ENCODE measurements around the gene SERINC3.
A peak's percentile ranks its signal among the peaks of the same experiment; 100 is the strongest.
"Not testable (repeated sequence)": the region's sequence is repeated elsewhere in the genome, so short reads cannot be mapped to it uniquely, and the experiment has no call there.

Gene SERINC3

GRCh38 chr20:44494681-44495080 lies 27.2 kb downstream of the SERINC3 start:
- DNase-seq (ENCODE audit: low read depth in 1 of 2, low spot score in 1 of 2), result no peak

- no peak for DNase-seq (ENCODE audit: low read depth in 1 of 2, low spot score in 1 of 2)
Observed at GRCh38 chr20:44494266-44494665, 27.6 kb downstream of the SERINC3 start.

GRCh38 chr20:44491635-44492395 lies 30.1 kb downstream of the SERINC3 start:
- DNase-seq (ENCODE audit: low read depth in 1 of 2, low spot score in 1 of 2), result no peak

DNA sequence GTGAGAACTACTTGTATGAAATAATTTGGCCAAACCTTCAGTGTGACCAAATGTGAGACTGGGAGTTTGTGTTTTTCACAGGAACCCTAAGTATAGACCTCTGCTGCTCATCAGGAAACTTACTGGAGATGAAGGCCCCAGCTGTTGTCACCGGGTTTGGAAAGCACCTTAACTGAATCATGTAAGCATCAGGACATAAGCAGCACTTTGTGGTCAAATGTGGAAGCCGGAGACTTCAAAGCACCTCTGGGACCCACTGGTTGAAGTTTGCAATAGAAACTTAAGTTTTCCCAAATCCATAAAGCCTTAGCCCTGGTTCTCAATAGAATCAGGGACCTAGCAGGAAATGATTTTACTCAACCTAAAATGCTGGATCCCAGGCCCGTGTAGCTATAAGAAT lies 31.9 kb downstream of the SERINC3 start:
- no peak for DNase-seq (ENCODE audit: low read depth in 1 of 2, low spot score in 1 of 2)

DNA sequence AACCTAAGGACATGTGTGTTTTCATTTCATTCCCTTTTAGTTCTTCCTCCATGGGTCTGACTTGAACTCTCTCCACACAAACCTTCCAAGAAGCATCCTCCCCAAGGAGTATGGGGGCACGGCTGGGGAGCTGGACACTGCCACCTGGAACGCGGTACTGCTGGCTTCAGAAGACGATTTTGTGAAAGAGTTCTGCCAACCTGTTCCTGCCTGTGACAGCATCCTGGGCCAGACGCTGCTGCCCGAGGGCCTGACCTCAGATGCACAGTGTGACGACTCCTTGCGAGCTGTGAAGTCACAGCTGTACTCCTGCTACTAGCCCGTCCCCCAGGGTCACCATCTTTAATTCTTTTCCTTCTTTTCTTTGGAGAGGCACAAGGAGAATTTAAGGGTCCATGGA lies 32.6 kb downstream of the SERINC3 start:
- DNase-seq (ENCODE audit: low read depth in 1 of 2, low spot score in 1 of 2), result no peak

DNA sequence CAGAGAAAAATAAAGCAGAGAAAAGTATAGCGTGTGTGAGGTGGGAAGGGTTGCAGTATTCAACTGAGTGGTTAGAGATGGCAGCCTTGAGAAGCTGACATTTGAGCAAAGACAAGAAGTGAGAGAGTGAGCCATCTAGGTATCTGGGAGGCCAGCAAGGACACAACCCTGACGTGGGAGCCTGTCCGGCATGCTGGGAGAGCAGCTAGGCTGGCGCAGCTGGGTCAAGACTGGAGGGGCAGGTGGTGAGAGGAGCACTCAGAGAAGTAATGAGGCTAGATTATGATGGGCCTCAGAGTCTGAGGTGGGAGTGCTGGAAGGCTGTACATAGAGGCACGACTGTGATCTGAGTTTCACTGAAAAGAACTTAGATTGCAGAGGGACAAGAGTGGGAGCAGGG lies 33.3 kb downstream of the SERINC3 start:
- no peak for DNase-seq (ENCODE audit: low read depth in 1 of 2, low spot score in 1 of 2)

GRCh38 chr20:44485830-44486198 lies 36.1 kb downstream of the SERINC3 start:
- DNase-seq (ENCODE audit: low read depth in 1 of 2, low spot score in 1 of 2), result no peak

GRCh38 chr20:44485078-44485829 lies 36.6 kb downstream of the SERINC3 start:
- no peak for DNase-seq (ENCODE audit: low read depth in 1 of 2, low spot score in 1 of 2)

GRCh38 chr20:44483112-44483511 lies 38.8 kb downstream of the SERINC3 start:
- no peak for DNase-seq (ENCODE audit: low read depth in 1 of 2, low spot score in 1 of 2)

GRCh38 chr20:44481719-44482416 lies 40.0 kb downstream of the SERINC3 start:
- no peak for DNase-seq (ENCODE audit: low read depth in 1 of 2, low spot score in 1 of 2)

- DNase-seq (ENCODE audit: low read depth in 1 of 2, low spot score in 1 of 2), result no peak
Observed at GRCh38 chr20:44480097-44480496, 41.8 kb downstream of the SERINC3 start.

DNA sequence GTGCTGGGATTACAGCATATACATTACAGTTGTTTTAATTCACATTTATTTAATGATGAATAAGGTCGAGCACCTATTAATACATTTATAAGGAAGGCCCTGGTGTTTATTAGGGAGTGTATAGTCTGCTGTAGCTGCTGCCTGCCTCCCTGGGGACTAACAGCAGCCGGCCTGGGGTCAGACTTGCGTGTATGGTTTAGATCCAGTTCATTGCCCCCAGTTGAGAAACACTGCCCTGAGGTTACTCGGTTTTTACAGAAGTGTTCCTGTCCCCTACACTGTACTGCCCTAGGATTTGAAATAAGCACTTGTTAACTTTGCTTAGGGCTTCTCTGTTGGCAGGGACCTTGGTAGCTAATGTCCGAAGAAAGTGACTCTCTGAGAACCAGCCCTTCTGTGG lies 42.2 kb downstream of the SERINC3 start:
- no peak for DNase-seq (ENCODE audit: low read depth in 1 of 2, low spot score in 1 of 2)

GRCh38 chr20:44478206-44478605 lies 43.7 kb downstream of the SERINC3 start:
- DNase-seq (ENCODE audit: low read depth in 1 of 2, low spot score in 1 of 2), result no peak

GRCh38 chr20:44477151-44477550 lies 44.7 kb downstream of the SERINC3 start:
- no peak for DNase-seq (ENCODE audit: low read depth in 1 of 2, low spot score in 1 of 2)

DNA sequence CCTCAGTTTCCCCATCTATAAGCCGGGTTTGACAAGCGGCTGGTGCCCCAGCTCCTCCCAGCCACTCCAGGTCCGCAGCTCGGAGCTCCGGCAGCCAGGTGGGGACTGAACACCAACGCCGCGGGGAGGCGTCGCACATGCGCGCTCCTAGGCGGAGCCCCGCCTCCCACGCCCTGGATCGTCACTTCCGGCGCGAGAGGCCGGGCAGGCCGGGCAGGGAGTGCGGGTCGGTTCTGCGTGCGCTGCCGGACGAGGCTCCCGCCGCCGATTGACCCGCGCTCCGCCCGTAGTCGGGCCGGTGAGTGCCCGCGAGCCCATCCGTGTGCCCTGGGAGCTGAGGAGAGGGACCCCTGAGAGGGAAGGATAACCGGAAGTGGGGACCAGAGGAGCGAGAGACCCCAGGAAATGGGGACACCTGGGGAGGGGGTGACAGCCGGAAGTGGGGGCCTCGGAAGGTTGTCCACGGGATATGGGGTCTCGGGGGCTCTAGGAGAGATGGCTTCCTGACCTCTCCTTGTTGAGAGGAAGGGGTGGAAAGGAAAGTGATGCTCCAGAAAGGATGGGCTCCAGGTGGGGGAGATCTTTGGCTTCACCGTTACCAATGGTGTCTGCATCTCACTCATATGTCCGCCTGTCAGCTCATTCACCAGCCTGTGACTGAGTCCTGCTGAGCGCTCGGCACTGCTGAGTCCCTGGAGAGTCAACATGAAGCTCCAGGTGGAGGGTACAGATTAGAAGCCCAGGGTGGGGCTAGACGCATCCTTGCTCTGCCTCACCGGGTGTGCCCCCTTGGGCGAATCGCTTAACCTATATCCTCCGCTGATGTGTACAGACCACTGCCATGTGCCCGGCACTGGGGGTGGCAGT lies 45.9 kb downstream of the SERINC3 start, which contains the start of gene TTPAL:
Gene TTPAL (plus strand): TSS at position 181 of the 867 bp plus-strand sequence. CDS start 4,126 bp downstream, outside the sequence.
- DNase-seq (ENCODE audit: low read depth in 1 of 2, low spot score in 1 of 2), result peak; percentile 83 to 86

DNA sequence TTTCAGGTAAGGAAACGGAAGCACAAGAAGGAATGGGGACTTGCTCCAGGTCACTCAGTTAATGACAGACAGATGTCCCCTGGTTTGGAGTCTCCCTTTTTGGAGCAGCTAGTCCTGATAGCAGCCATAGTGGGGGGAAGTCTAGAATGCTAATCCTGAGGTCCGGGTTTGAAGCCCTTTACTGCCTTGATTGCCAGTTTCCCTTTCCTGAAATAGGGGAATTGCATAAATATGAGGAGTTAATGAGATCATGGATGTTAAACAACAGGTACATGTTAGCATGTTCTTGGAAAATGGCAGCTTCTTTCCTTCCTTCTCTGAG lies 46.5 kb downstream of the SERINC3 start:
- no peak for DNase-seq (ENCODE audit: low read depth in 1 of 2, low spot score in 1 of 2)

GRCh38 chr20:44472283-44472682 lies 49.6 kb downstream of the SERINC3 start:
- not testable (repeated sequence) for DNase-seq (ENCODE audit: low read depth in 1 of 2, low spot score in 1 of 2)

DNA sequence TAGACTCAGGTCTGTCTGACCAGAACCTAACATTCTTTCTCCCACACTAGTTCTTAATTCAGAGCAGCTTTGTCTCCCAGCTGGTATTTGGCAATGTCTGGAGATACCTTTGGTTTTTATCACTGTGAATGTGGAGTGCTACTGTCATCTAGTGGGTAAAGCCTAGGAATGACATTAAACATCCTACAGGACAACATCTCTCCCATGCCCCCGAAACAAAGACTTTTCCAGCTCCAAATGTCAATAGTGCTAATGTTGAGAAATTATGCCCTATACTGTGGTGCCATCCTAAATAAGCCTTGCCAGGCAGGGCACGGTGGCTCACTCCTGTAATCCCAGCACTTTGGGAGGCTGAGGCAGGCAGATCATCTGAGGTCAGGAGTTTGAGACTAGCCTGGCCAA lies 50.4 kb downstream of the SERINC3 start:
- DNase-seq (ENCODE audit: low read depth in 1 of 2, low spot score in 1 of 2), result no peak

GRCh38 chr20:44470327-44470726 lies 51.5 kb downstream of the SERINC3 start:
- DNase-seq (ENCODE audit: low read depth in 1 of 2, low spot score in 1 of 2), result no peak

- no peak for DNase-seq (ENCODE audit: low read depth in 1 of 2, low spot score in 1 of 2)
Observed at GRCh38 chr20:44468044-44468782, 53.7 kb downstream of the SERINC3 start.
